IMR-90 (cell line): ENCODE measurements around the gene DHFR. TPM values are rescaled to one million over a fixed set of nuclear protein-coding genes. Genes with fewer than 3 reads are reported as not detected.

ENCODE experiments used
- ATAC-seq: fragments of 200-7000 bp; cut with Tn5 transposase; 2 replicates; pipeline ENCODE4 v1.9.1; 2020; ENCODE audit warnings: low read depth, mild to moderate bottlenecking, moderate library complexity
- BruUV-seq: library from RNA; stranded (reverse); fragments of 400-500 nt; replicated peaks from 2 replicates; lab custom pipeline; 2021; lab: Mats Ljungman, UMichigan
- CTCF ChIA-PET: fragments of 300-600 bp; formaldehyde crosslinking; extraction: SDS; loops from one replicate; lab custom pipeline; 2021; ENCODE audit warnings: antibody characterized with exemption; lab: Yijun Ruan, JAX
- POLR2A ChIA-PET: fragments of 300-600 bp; sonication (Branson Sonifier 250); formaldehyde crosslinking; loops from one replicate; lab custom pipeline; 2022; ENCODE audit warnings: antibody characterized with exemption; ENCODE audit not compliant: unreplicated experiment; lab: Charles Lee
- DNase-seq: peaks from one replicate; pipeline ENCODE4 v3.0.0; 2013
- H2AFZ ChIP-seq: replicated peaks from 2 replicates; pipeline ENCODE3; 2013; ENCODE audit warnings: low read length, mild to moderate bottlenecking; ENCODE audit not compliant: poor library complexity
- H2AK5ac ChIP-seq: 2 replicates; pipeline ENCODE4 v1.6.1; 2013; ENCODE audit warnings: low read depth, low read length, inconsistent platforms
- H2AK9ac ChIP-seq: replicated peaks from 2 replicates; pipeline ENCODE3; 2013; ENCODE audit warnings: mild to moderate bottlenecking, low read depth, low read length, moderate library complexity; ENCODE audit not compliant: poor library complexity
- H2BK120ac ChIP-seq: 2 replicates; pipeline ENCODE4 v1.6.1; 2013; ENCODE audit warnings: low read depth, low read length, inconsistent platforms
- H2BK15ac ChIP-seq: 3 replicates; pipeline ENCODE4 v1.6.1; 2013; ENCODE audit warnings: low read depth, low read length, inconsistent platforms
- H2BK20ac ChIP-seq: 2 replicates; pipeline ENCODE4 v1.6.1; 2013; ENCODE audit warnings: low read depth, mild to moderate bottlenecking, inconsistent platforms, low read length, moderate library complexity
- H2BK5ac ChIP-seq: 2 replicates; pipeline ENCODE4 v1.6.1; 2013; ENCODE audit warnings: mild to moderate bottlenecking, low read depth, low read length, inconsistent platforms; ENCODE audit not compliant: poor library complexity, severe bottlenecking
- H3K14ac ChIP-seq: replicated peaks from 2 replicates; pipeline ENCODE4 v1.6.1; 2013; ENCODE audit warnings: low read depth, low read length, inconsistent platforms
- H3K18ac ChIP-seq: 2 replicates; pipeline ENCODE4 v1.6.1; 2013; ENCODE audit warnings: low read depth, low read length, control low read depth
- H3K23ac ChIP-seq: 2 replicates; pipeline ENCODE4 v1.6.1; 2013; ENCODE audit warnings: low read depth, low read length, inconsistent platforms
- H3K27ac ChIP-seq: 2 replicates; pipeline ENCODE4 v1.5.1; 2013; ENCODE audit warnings: mild to moderate bottlenecking, control low read depth, low read length; ENCODE audit not compliant: insufficient read depth
- H3K27me3 ChIP-seq: 2 replicates; pipeline ENCODE4 v1.6.1; 2013; ENCODE audit warnings: low read length; ENCODE audit not compliant: control insufficient read depth, insufficient read depth
- H3K36me3 ChIP-seq: 2 replicates; pipeline ENCODE4 v1.6.1; 2013; ENCODE audit warnings: low read length, mixed read lengths; ENCODE audit not compliant: control insufficient read depth, insufficient read depth
- H3K4ac ChIP-seq: 2 replicates; pipeline ENCODE4 v1.6.1; 2013; ENCODE audit warnings: low read depth, low read length, inconsistent platforms
- H3K4me1 ChIP-seq: 2 replicates; pipeline ENCODE4 v1.6.1; 2013; ENCODE audit warnings: low read length, mixed read lengths; ENCODE audit not compliant: control insufficient read depth, insufficient read depth
- H3K4me2 ChIP-seq: 2 replicates; pipeline ENCODE4 v1.6.1; 2013; ENCODE audit warnings: low read depth, mild to moderate bottlenecking, control low read depth, low read length, moderate library complexity
- H3K4me3 ChIP-seq: 2 replicates; pipeline ENCODE4 v1.5.1; 2013; ENCODE audit warnings: low read depth, mild to moderate bottlenecking, control low read depth, low read length, moderate library complexity; ENCODE audit not compliant: insufficient read depth
- H3K56ac ChIP-seq: 2 replicates; pipeline ENCODE4 v1.6.1; 2013; ENCODE audit warnings: low read length, inconsistent platforms; ENCODE audit not compliant: insufficient read depth; ENCODE audit errors: extremely low read depth
- H3K79me1 ChIP-seq, 2 experiments: 2 replicates each; pipeline ENCODE4 v1.6.1; 2013; ENCODE audit warnings: low read length in 2 of 2, inconsistent platforms in 1 of 2, low read depth in 1 of 2
- H3K9ac ChIP-seq: 2 replicates; pipeline ENCODE4 v1.6.1; 2013; ENCODE audit warnings: low read depth, low read length, control low read depth
- H3K9me1 ChIP-seq: 2 replicates; pipeline ENCODE4 v1.6.1; 2013; ENCODE audit warnings: low read length, inconsistent platforms; ENCODE audit not compliant: insufficient read depth
- H3K9me3 ChIP-seq: 2 replicates; pipeline ENCODE4 v1.6.1; 2013; ENCODE audit warnings: low read length; ENCODE audit not compliant: control insufficient read depth, insufficient read depth
- H4K20me1 ChIP-seq: 2 replicates; pipeline ENCODE4 v1.6.1; 2013; ENCODE audit warnings: low read length, inconsistent platforms; ENCODE audit not compliant: insufficient read depth
- H4K5ac ChIP-seq: 2 replicates; pipeline ENCODE4 v1.6.1; 2013; ENCODE audit warnings: mild to moderate bottlenecking, low read depth, low read length, control low read depth
- H4K8ac ChIP-seq, 2 experiments: 2 replicates each; pipeline ENCODE4 v1.6.1; 2013; ENCODE audit warnings: low read depth in 2 of 2, low read length in 2 of 2, control low read depth in 1 of 2, inconsistent platforms in 1 of 2
- H4K91ac ChIP-seq: 2 replicates; pipeline ENCODE4 v1.6.1; 2013; ENCODE audit warnings: low read depth, low read length, inconsistent platforms; ENCODE audit not compliant: insufficient read depth
- BHLHE40 ChIP-seq: fragments of 150-350 bp; IDR thresholded peaks from 2 replicates; pipeline ENCODE4 v1.6.1; 2016; ENCODE audit warnings: mild to moderate bottlenecking, low read depth, low read length
- CEBPB ChIP-seq: IDR thresholded peaks from 2 replicates; pipeline ENCODE4 v1.6.1; 2012; ENCODE audit warnings: low read depth, low read length, improper control_type of control experiment
- CHD1 ChIP-seq: IDR thresholded peaks from 2 replicates; pipeline ENCODE4 v1.6.1; 2012; ENCODE audit warnings: low read depth, low read length, improper control_type of control experiment
- ELK1 ChIP-seq: fragments of 150-350 bp; IDR thresholded peaks from 2 replicates; pipeline ENCODE4 v1.6.1; 2016; ENCODE audit warnings: low read depth, mild to moderate bottlenecking, low read length, moderate library complexity, borderline replicate concordance
- FOS ChIP-seq: fragments of 150-350 bp; IDR thresholded peaks from 2 replicates; pipeline ENCODE4 v1.6.1; 2016; ENCODE audit warnings: low read depth, low read length
- MAFK ChIP-seq: IDR thresholded peaks from 2 replicates; pipeline ENCODE4 v1.6.1; 2012; ENCODE audit warnings: low read depth, low read length, improper control_type of control experiment
- MAZ ChIP-seq: IDR thresholded peaks from 2 replicates; pipeline ENCODE4 v1.6.1; 2012; ENCODE audit warnings: low read depth, mild to moderate bottlenecking, low read length, improper control_type of control experiment, moderate library complexity, borderline replicate concordance
- MXI1 ChIP-seq: IDR thresholded peaks from 2 replicates; pipeline ENCODE4 v1.6.1; 2012; ENCODE audit warnings: low read depth, mild to moderate bottlenecking, low read length, moderate library complexity, borderline replicate concordance
- NFE2L2 ChIP-seq: fragments of 150-350 bp; IDR thresholded peaks from 2 replicates; pipeline ENCODE4 v1.6.1; 2016; ENCODE audit warnings: low read depth, mild to moderate bottlenecking, low read length
- POLR2A ChIP-seq: IDR thresholded peaks from 2 replicates; pipeline ENCODE4 v1.6.1; 2012; ENCODE audit warnings: mild to moderate bottlenecking, low read depth, low read length
- RAD21 ChIP-seq: IDR thresholded peaks from 2 replicates; pipeline ENCODE4 v1.6.1; 2012; ENCODE audit warnings: low read length, improper control_type of control experiment
- RCOR1 ChIP-seq: IDR thresholded peaks from 2 replicates; pipeline ENCODE4 v1.6.1; 2012; ENCODE audit warnings: mild to moderate bottlenecking, low read length, improper control_type of control experiment; ENCODE audit not compliant: insufficient replicate concordance
- RFX5 ChIP-seq: IDR thresholded peaks from 2 replicates; pipeline ENCODE4 v1.8.0; 2012; ENCODE audit warnings: low read depth, mild to moderate bottlenecking, low read length, moderate library complexity
- SMC3 ChIP-seq: fragments of 150-350 bp; IDR thresholded peaks from 2 replicates; pipeline ENCODE4 v1.6.1; 2016; ENCODE audit warnings: low read depth, mild to moderate bottlenecking, antibody characterized with exemption, low read length, moderate library complexity
- WGBS, 2 experiments: methylation state at CpG; one replicate each; pipeline versions ENCODE4 v1.1.5 to v1.1.7; 2013; ENCODE audit warnings: missing lambda C conversion rate in 2 of 2; ENCODE audit not compliant: insufficient read length in 1 of 2; ENCODE audit errors: extremely low coverage in 2 of 2; 5-methylcytosine and 5-hydroxymethylcytosine counted together
- dilution Hi-C: fragments of 300-500 bp; cut with HindIII; formaldehyde crosslinking; loops from one replicate; pipeline ENCODE4 v1.14.3; 2018; ENCODE audit warnings: low sequenced_read_pairs; ENCODE audit not compliant: unreplicated experiment
- in situ Hi-C: fragments of 300-500 bp; cut with MboI; formaldehyde crosslinking; loops from 3 replicates; pipeline ENCODE4 v1.14.3; 2019; ENCODE audit warnings: low sequenced_read_pairs, inconsistent platforms, mixed read lengths
- intact Hi-C: fragments of 100-400 bp; cut with micrococcal nuclease; formaldehyde crosslinking; loops from 2 replicates; pipeline ENCODE4 v1.10.0; 2022
- polyA plus RNA-seq, 3 experiments: library from polyadenylated mRNA; depleted of rRNA; stranded (reverse); fragments of >200 nt; gene quantifications; 2 replicates each; pipeline ENCODE4 v1.2.3, GENCODE V29; 2012; ENCODE audit warnings: low replicate concordance in 1 of 3
- total RNA-seq: library from RNA; depleted of rRNA; stranded (reverse); fragments of >200 nt; gene quantifications from 2 replicates; pipeline ENCODE4 v1.2.3, GENCODE V29; 2012
- TF ChIP-seq, protein P1 (sequence below): conservative IDR thresholded peaks from 2 replicates; pipeline ENCODE4 v1.5.1; 2012; ENCODE audit warnings: mild to moderate bottlenecking, low read depth, low read length, improper control_type of control experiment
- TF ChIP-seq, protein P2 (sequence below): fragments of 150-350 bp; IDR thresholded peaks from 2 replicates; pipeline ENCODE4 v1.6.1; 2017; ENCODE audit warnings: mild to moderate bottlenecking, antibody characterized with exemption, low read length, low read depth

The DHFR gene
- total and polyA plus RNA-seq, 2 of the 4 experiments (the other 2 are of a cell fraction) = 20.6 to 29.4 TPM

- H3K4me2 ChIP-seq = no peak overlapping the region
- ATAC-seq = no peak
- intact Hi-C loops (no loop called here), dilution Hi-C loops (no loop called here), in situ Hi-C loops (no loop called here)
- H4K8ac ChIP-seq = no peak overlapping the region
- no peak overlapping the region for H3K4me3 ChIP-seq
- no peak overlapping the region for H3K27ac ChIP-seq
- ChIA-PET CTCF (interaction anchor here (0.6 kb wide), 1 partner anchor 368 kb away, joined by 7 read pairs; the partner anchor contains the start of gene SERINC5), POLR2A (no interaction called here)
- no peak overlapping the region for H2BK120ac ChIP-seq
- H3K23ac ChIP-seq = no peak overlapping the region
- H4K20me1 ChIP-seq = no peaks in the 10 kb centered on the region
- H2AK5ac ChIP-seq = no peak overlapping the region
- no peaks in the 10 kb centered on the region for H3K79me1 ChIP-seq
- no peaks in the 10 kb centered on the region for H3K27me3 ChIP-seq
- H3K4ac ChIP-seq = no peak overlapping the region
- BruUV-seq = no TSS peak
- no peak overlapping the region for H2BK5ac ChIP-seq
- no peak overlapping the region for H4K91ac ChIP-seq
- WGBS, 2 experiments = 90% methylated on average over 2 of the region's 4 CpGs; no CpG with 5 or more reads in 1 of the 2 experiments
- no peak overlapping the region for H4K5ac ChIP-seq
- TF ChIP-seq CEBPB (no peak), SMC3 (no peak), MXI1 (no peak), MAFK (no peak), RCOR1 (no peak), MAZ (no peak), CHD1 (no peak), FOS (no peak), ELK1 (no peak), BHLHE40 (no peak), RAD21 (no peak), RFX5 (no peak), POLR2A (no peak), NFE2L2 (no peak)
- TF ChIP-seq, protein P1, sequence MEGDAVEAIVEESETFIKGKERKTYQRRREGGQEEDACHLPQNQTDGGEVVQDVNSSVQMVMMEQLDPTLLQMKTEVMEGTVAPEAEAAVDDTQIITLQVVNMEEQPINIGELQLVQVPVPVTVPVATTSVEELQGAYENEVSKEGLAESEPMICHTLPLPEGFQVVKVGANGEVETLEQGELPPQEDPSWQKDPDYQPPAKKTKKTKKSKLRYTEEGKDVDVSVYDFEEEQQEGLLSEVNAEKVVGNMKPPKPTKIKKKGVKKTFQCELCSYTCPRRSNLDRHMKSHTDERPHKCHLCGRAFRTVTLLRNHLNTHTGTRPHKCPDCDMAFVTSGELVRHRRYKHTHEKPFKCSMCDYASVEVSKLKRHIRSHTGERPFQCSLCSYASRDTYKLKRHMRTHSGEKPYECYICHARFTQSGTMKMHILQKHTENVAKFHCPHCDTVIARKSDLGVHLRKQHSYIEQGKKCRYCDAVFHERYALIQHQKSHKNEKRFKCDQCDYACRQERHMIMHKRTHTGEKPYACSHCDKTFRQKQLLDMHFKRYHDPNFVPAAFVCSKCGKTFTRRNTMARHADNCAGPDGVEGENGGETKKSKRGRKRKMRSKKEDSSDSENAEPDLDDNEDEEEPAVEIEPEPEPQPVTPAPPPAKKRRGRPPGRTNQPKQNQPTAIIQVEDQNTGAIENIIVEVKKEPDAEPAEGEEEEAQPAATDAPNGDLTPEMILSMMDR = no peak
- TF ChIP-seq, protein P2, sequence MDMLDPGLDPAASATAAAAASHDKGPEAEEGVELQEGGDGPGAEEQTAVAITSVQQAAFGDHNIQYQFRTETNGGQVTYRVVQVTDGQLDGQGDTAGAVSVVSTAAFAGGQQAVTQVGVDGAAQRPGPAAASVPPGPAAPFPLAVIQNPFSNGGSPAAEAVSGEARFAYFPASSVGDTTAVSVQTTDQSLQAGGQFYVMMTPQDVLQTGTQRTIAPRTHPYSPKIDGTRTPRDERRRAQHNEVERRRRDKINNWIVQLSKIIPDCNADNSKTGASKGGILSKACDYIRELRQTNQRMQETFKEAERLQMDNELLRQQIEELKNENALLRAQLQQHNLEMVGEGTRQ = no peak
- H2AFZ ChIP-seq = no peak overlapping the region
- H3K18ac ChIP-seq = no peak overlapping the region
- no peaks in the 10 kb centered on the region for H3K36me3 ChIP-seq
- H2AK9ac ChIP-seq = no peak overlapping the region
- H3K9ac ChIP-seq = no peak overlapping the region
- no peaks in the 10 kb centered on the region for H3K9me3 ChIP-seq
- 0 out of 2 replicates have a peak, but pooled peaks cover 2% of the 10 kb centered on the region for H3K9me1 ChIP-seq
- no peaks in the 10 kb centered on the region for H3K4me1 ChIP-seq
- no peak overlapping the region for H2BK20ac ChIP-seq
- no peak overlapping the region for H3K56ac ChIP-seq
- no peak overlapping the region for H2BK15ac ChIP-seq
- H3K14ac ChIP-seq = no peak overlapping the region
- no peak for DNase-seq
These were observed 30.8 kb downstream of the DHFR start for GRCh38 chr5:80623999-80624398.
